ENCODE results near the gene MSI2. TPM values are rescaled to one million over a fixed set of nuclear protein-coding genes. Genes with fewer than 3 reads are reported as not detected.

MSI2 gene
- total RNA-seq, 1 experiment from 2014 or later, result 75.0 TPM

DNA sequence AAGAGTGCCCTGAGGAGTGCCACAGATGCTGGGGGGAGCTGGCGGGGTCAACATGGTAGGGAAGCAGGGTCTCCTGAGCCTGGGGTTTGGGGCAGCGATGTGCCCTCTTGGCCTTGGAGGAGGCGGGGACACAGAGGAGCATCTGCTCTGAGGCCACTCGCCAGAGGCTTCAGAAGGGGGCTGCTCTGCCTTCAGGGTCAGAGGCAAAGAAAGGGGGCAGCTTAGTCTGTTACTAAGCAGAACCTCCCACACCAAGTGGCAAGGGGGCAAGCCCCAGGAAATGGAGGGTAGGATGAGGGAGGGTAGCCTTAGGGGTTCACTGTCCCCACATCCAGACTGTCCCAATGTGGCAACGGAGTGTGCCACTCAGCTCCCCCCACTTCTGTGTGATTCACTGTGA, 470.5 kb downstream of the MSI2 start:
- DNase-seq (ENCODE audit: low spot score), result no peak

DNA sequence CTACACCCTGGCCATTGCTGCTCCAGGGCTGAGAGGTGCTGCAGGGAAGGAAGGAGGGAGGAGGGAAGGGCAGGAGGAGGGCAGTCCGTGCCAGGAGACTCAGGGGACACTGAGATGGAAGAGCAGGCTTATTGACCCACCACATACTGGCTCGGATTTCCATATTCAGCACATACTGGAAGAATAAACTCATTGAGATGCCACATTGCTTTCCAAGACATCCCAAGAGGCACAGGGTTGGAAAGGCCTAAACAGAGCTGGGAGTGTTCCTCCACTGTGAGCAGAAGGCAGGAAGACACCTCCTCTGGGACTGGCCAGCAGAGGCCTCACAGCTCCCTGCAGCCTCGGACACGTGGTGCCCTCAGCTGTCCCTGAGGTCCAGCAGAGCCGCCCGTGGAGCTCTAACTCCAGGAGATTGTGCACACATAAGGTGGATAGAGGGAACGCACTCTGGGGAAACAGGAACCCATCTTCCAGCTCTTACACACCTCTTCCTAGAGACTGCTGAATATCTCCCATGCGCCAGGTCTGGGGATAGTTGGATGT, 471.4 kb downstream of the MSI2 start:
- no peak for DNase-seq (ENCODE audit: low spot score)
- in situ Hi-C loops (cut with HindIII; ENCODE audit: low sequenced_read_pairs), result no loop called here

More for the DNA sequence above, 470.5 kb downstream of the MSI2 start:
- in situ Hi-C loops (cut with HindIII; ENCODE audit: low sequenced_read_pairs), result no loop called here

DNA sequence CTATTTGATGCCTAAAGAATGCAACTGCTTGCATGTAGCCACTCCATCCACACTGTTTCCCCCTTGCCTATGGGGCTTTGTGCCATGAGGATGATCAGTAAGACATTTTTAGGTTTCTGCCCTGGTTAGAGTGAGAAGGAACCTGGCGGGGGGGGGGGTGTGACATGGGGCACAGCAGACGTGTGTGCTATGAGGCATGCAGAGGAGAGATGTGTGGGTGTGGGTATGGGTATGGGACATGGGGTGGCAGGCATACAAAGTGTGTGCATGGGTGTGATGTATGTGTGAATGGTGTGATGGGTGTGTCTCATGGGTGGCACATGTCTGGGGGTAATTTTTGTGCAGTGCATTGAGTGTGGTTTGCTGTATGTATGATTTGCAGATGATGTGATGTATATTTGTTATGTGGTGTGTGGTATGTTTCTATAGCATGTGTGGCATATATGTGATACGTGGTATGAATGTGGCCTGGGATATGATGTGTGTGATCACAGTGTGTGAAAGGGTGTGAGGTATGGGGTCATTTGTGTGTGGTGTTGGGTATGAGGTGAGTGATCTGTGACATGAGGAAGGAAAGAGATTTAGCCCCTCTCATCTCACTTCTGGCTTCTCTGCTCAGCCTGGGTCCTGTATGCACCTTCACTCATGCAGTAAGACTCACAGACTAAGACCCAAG, 473.8 kb downstream of the MSI2 start:
- in situ Hi-C loops (cut with HindIII; ENCODE audit: low sequenced_read_pairs), result no loop called here
- no peak for DNase-seq (ENCODE audit: low spot score)

DNA sequence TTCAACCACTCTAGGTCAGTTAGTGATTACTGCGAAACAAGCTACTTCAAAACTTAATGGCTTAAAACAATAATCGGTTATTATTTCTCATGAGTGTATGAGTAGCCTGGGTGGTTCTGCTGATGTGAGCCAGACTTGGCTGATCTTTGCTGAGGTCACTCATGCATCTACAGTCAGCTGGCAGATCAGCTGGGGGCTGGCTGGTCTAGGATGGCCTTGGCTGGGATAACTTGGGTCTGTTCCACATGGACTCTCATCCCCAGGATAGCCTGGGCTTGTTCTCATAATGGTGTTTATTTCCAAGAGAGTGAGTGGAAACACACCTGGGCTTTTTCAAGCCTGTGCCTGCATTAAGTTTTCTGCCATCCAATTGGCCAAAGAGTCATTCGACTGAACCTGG, 475.7 kb downstream of the MSI2 start:
- DNase-seq (ENCODE audit: low spot score), result peak; percentile 86
- in situ Hi-C loops (cut with HindIII; ENCODE audit: low sequenced_read_pairs), result no loop called here

DNA sequence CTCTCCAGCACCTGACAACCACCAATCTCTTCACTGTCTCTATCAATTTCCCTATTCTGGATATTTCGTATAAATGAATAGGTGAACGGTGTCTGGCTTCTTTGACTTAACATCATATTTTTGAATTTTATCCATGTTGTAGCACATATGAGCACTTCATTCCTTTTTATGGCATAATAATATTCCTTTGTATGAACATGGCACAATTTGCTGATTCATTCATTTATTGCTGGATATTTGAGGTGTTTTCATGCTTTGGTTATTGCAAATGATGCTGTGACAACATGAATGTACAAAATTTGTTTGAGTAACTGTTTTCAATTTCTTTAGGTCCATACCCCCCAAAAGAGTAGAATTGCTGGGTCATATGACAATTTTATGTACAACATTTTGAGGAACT, 476.8 kb downstream of the MSI2 start:
- in situ Hi-C loops (cut with HindIII; ENCODE audit: low sequenced_read_pairs), result no loop called here
- no peak for DNase-seq (ENCODE audit: low spot score)

Other genes with a start within 250 kb of the MSI2 start
- 5.4 and 5.7 TPM in 2 replicates for gene AKAP1, start 171.3 kb upstream of the MSI2 start, total RNA-seq (2014; rRNA removed; shearing (Covaris generic))